DOHH2 (cell line): ENCODE data around the gene SYNJ2.

ENCODE experiments used
- H3F3A ChIP-seq: fragments of 200-600 bp; sonication (generic), shearing (Covaris generic); 2 replicates; pipeline ENCODE4 v1.6.0; 2016; ENCODE audit warnings: antibody characterized with exemption, mild to moderate bottlenecking; ENCODE audit not compliant: control insufficient read depth, insufficient read depth
- H3K27ac ChIP-seq: fragments of 200-600 bp; sonication (generic); 2 replicates; pipeline ENCODE4 v1.5.1; 2014; ENCODE audit warnings: low read depth, mild to moderate bottlenecking, low read length, moderate library complexity
- H3K27me3 ChIP-seq: fragments of 200-600 bp; sonication (generic); 2 replicates; pipeline ENCODE4 v1.6.1; 2014; ENCODE audit warnings: mild to moderate bottlenecking, low read length, mixed read lengths; ENCODE audit not compliant: control insufficient read depth
- H3K36me3 ChIP-seq: fragments of 200-600 bp; sonication (generic); 2 replicates; pipeline ENCODE4 v1.6.1; 2014; ENCODE audit warnings: mild to moderate bottlenecking, low read length, moderate library complexity, mixed read lengths; ENCODE audit not compliant: control insufficient read depth
- H3K4me1 ChIP-seq: fragments of 200-600 bp; sonication (generic); 2 replicates; pipeline ENCODE4 v1.6.1; 2014; ENCODE audit warnings: mild to moderate bottlenecking, low read length, mixed read lengths; ENCODE audit not compliant: control insufficient read depth
- H3K4me2 ChIP-seq: fragments of 200-600 bp; sonication (generic); 2 replicates; pipeline ENCODE4 v1.6.0; 2014; ENCODE audit warnings: mild to moderate bottlenecking, low read length, moderate library complexity
- H3K4me3 ChIP-seq: fragments of 200-600 bp; sonication (generic); 2 replicates; pipeline ENCODE4 v1.5.1; 2014; ENCODE audit warnings: mild to moderate bottlenecking, low read length, mixed read lengths
- H3K79me2 ChIP-seq: fragments of 200-600 bp; sonication (generic); 2 replicates; pipeline ENCODE4 v1.6.1; 2014; ENCODE audit warnings: mild to moderate bottlenecking, low read length, mixed read lengths; ENCODE audit not compliant: control insufficient read depth
- H3K9me2 ChIP-seq: fragments of 200-600 bp; sonication (generic); replicated peaks from 2 replicates; pipeline ENCODE4 v1.6.1; 2014; ENCODE audit warnings: mild to moderate bottlenecking, low read length, mixed read lengths; ENCODE audit not compliant: control insufficient read depth
- H3K9me3 ChIP-seq: fragments of 200-600 bp; sonication (generic); 2 replicates; pipeline ENCODE4 v1.6.1; 2014; ENCODE audit warnings: antibody characterized with exemption, low read length, mixed read lengths; ENCODE audit not compliant: control insufficient read depth, insufficient read depth
- H4K20me1 ChIP-seq: fragments of 200-600 bp; sonication (generic); 2 replicates; pipeline ENCODE4 v1.6.0; 2014; ENCODE audit warnings: low read depth, mild to moderate bottlenecking, antibody characterized with exemption, low read length, moderate library complexity; ENCODE audit not compliant: control insufficient read depth, insufficient read depth
- EZH2phosphoT487 ChIP-seq: fragments of 200-600 bp; sonication (generic); IDR thresholded peaks from 2 replicates; pipeline ENCODE4 v1.6.1; 2017; ENCODE audit warnings: borderline replicate concordance, mild to moderate bottlenecking, antibody characterized with exemption, low read length, moderate library complexity, mixed read lengths
- TF ChIP-seq, protein P1 (sequence below): fragments of 200-600 bp; sonication (generic); IDR thresholded peaks from one replicate; pipeline ENCODE4 v1.5.1; 2014; ENCODE audit warnings: antibody characterized with exemption, mild to moderate bottlenecking, low read depth, low read length; ENCODE audit not compliant: poor library complexity, severe bottlenecking

Gene SYNJ2

DNA sequence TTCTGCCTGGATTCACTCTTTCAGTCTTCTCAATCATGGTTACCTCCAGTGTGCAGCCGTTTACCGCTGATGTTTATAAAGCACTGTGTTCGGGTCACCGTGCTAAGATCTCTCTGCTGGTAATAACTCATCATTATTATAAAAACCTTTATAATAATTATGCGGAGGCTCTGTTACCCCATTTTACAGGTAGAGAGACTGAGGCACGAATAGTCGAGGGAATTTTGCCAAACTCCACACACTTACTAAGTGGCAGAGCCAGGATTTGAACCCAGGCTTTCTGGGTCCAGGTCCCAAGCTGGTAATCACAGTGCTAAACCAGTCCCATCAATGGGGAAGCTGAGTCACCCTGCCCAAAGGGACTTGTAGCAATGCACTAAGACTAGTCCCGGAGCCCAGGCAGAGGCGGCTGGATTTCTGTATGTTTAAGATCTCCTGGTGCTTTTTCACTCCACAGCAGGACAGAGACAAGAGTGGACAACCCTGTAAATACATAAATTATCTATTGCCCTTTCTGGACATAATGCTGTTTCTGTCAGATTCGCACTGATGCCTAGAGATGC is 48.1 kb downstream of the SYNJ2 start:
- Histone ChIP-seq H3K79me2 (no peaks in the 10 kb centered on the region), H3K36me3 (no peaks in the 10 kb centered on the region), H3K4me1 (peaks cover 10% of the 10 kb centered on the region), H3K27ac (no peak overlapping the region), H4K20me1 (no peaks in the 10 kb centered on the region), H3K9me2 (no peaks in the 10 kb centered on the region), H3K4me2 (no peak overlapping the region), H3K4me3 (no peak overlapping the region), H3F3A (no peaks in the 10 kb centered on the region), H3K27me3 (no peaks in the 10 kb centered on the region), H3K9me3 (no peaks in the 10 kb centered on the region)
- TF ChIP-seq, protein P1, sequence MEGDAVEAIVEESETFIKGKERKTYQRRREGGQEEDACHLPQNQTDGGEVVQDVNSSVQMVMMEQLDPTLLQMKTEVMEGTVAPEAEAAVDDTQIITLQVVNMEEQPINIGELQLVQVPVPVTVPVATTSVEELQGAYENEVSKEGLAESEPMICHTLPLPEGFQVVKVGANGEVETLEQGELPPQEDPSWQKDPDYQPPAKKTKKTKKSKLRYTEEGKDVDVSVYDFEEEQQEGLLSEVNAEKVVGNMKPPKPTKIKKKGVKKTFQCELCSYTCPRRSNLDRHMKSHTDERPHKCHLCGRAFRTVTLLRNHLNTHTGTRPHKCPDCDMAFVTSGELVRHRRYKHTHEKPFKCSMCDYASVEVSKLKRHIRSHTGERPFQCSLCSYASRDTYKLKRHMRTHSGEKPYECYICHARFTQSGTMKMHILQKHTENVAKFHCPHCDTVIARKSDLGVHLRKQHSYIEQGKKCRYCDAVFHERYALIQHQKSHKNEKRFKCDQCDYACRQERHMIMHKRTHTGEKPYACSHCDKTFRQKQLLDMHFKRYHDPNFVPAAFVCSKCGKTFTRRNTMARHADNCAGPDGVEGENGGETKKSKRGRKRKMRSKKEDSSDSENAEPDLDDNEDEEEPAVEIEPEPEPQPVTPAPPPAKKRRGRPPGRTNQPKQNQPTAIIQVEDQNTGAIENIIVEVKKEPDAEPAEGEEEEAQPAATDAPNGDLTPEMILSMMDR: no peak

DNA sequence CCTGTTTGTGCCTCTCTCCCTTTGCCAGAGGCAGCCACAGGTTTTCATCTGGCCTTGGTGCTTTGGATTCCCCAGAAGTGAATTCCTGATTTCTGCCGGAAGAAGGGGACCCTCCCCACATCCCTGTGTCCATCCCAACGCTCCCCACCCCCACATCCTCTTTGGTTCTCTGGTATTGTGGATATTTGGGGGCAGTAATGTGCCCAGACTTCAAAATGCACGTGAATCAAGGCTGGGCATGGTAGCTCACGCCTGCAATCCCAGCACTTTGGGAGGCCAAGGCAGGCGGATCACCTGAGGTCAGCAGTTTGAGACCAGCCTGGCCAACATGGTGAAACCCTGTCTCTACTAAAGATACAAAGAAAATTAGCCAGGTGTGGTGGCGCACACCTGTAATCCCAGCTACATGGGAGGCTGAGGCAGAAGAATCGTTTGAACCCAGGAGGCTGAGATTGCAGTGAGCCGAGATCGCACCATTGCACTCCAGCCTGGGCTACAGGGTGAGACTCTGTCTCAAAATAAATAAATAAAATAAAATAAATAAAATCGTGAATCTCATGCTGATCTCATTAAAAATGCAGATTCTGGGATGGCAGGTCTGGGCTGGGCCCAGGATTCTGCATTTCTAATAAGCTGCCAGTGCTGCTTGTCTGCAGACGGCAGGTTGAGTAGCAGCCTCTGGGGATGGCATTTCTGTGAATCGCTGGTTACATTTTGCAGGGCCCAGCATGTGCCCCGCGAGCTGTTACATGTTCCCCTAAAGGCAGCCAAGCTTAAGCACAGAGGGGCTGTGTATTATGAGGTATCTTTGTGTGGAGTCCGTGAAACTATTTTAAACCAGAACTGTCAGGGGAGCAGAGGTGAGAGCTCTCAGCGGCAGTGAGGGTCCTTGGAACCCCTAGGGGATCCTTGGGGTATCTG is 49.0 kb downstream of the SYNJ2 start:
- H3K4me3 ChIP-seq: no peak overlapping the region
- no peaks in the 10 kb centered on the region for H3K79me2 ChIP-seq
- H3K9me2 ChIP-seq: no peaks in the 10 kb centered on the region
- no peaks in the 10 kb centered on the region for H3K9me3 ChIP-seq
- no peaks in the 10 kb centered on the region for H3K36me3 ChIP-seq
- TF ChIP-seq, protein P1: no peak
- TF ChIP-seq EZH2phosphoT487: no peak
- H3K4me1 ChIP-seq: peaks cover 10% of the 10 kb centered on the region
- no peak overlapping the region for H3K27ac ChIP-seq
- no peaks in the 10 kb centered on the region for H3F3A ChIP-seq
- H3K27me3 ChIP-seq: no peaks in the 10 kb centered on the region
- H3K4me2 ChIP-seq: no peak overlapping the region
- H4K20me1 ChIP-seq: no peaks in the 10 kb centered on the region

DNA sequence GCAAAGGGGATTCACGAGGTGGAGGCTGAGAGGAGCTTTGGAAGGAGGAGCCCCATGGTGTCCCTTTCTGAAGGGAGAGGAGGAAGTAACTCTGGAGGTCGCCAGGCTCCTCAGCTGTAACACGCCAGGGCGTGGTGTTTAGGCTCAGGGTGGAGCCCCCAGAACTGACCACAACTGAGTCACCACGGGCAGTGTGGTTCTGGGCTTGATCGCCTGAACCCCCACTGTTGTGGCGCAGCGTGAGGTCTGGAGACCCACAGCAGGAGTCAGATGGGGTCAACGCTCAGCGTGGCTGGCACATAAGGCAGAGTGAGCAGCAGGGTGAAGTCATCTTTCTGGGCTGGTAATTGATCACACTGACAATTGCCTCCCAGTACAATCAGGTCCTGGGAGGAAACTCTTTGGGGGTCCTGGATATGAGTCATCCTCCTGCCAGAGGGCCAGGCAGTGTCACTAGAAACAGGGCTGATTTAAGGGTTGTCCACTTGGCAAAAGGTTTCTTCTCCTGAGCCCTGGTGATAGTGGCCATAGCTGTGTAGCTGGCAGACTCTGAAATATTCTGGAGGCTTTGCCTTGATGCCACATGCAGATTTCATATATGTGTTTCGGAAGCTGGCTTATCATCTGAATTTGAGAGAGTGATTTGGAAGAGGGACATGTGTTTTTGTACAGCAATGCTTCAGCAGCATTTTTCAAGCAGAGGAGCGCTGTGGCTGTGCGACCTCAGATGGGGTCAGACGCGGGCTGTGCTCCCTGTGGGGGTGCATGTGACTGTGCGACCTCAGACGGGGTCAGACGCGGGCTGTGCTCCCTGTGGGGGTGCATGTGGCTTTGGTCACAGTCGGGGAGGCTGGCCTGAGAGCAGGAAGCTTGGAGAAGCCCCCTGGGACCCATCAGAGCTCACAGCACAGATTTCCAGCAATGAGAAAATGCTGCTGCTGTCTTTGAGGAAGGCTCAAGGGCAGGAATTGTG is 50.0 kb downstream of the SYNJ2 start:
- Histone ChIP-seq H3F3A (no peaks in the 10 kb centered on the region), H3K4me3 (no peak overlapping the region), H3K79me2 (no peaks in the 10 kb centered on the region), H3K27me3 (no peaks in the 10 kb centered on the region), H4K20me1 (no peaks in the 10 kb centered on the region), H3K9me3 (no peaks in the 10 kb centered on the region), H3K36me3 (no peaks in the 10 kb centered on the region), H3K9me2 (no peaks in the 10 kb centered on the region), H3K27ac (no peak overlapping the region), H3K4me1 (peaks cover 2% of the 10 kb centered on the region), H3K4me2 (no peak overlapping the region)
- TF ChIP-seq, protein P1: no peak
- TF ChIP-seq EZH2phosphoT487: no peak
